ENCODE data around the gene CCNJ. TPM values are rescaled to one million over a fixed set of nuclear protein-coding genes. Genes with fewer than 3 reads are reported as not detected.
A peak's percentile ranks its signal among the peaks of the same experiment; 100 is the strongest.

The CCNJ gene
- total and polyA plus RNA-seq, 9 of the 15 experiments (the other 6 are each of a cell fraction or from before 2014, with no cell fraction given) = 0.69 to 15.7 (median 9.2) TPM

GRCh38 chr10:96107623-96108038, 64.2 kb downstream of the CCNJ start (continued):
- TF ChIP-seq, protein P1, sequence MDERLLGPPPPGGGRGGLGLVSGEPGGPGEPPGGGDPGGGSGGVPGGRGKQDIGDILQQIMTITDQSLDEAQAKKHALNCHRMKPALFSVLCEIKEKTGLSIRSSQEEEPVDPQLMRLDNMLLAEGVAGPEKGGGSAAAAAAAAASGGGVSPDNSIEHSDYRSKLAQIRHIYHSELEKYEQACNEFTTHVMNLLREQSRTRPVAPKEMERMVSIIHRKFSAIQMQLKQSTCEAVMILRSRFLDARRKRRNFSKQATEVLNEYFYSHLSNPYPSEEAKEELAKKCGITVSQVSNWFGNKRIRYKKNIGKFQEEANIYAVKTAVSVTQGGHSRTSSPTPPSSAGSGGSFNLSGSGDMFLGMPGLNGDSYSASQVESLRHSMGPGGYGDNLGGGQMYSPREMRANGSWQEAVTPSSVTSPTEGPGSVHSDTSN (CRISPR knock-in tag; IDR thresholded peaks at IDR 0.05; ENCODE audit: low read depth) = no peak
- TF ChIP-seq, protein P1 (tag; conservative IDR thresholded peaks at IDR 0.05; ENCODE audit: low read depth) = no peak
- TF ChIP-seq KLF6 (CRISPR knock-in tag; IDR thresholded peaks at IDR 0.05; ENCODE audit: borderline replicate concordance) (peak; percentile 81; the same call in 1 of the 2 replicates), ZNF584 (CRISPR knock-in tag; IDR thresholded peaks at IDR 0.05; ENCODE audit: low read depth) (0 out of 2 replicates have a peak, but pooled peaks have one; percentile 53), ATF4 (CRISPR knock-in tag; IDR thresholded peaks at IDR 0.05) (0 out of 2 replicates have a peak, but pooled peaks have one; percentile 20), PTRF (tag; IDR thresholded peaks at IDR 0.05) (peak; percentile 71; the same call in 1 of the 2 replicates), ARNT (IDR thresholded peaks at IDR 0.05) (no peak), ZNF197 (CRISPR knock-in tag; IDR thresholded peaks at IDR 0.05; ENCODE audit: low read depth) (peak; percentile 68; the same call in 1 of the 2 replicates), PYGO2 (tag; IDR thresholded peaks at IDR 0.05) (peak; percentile 66; the same call in 1 of the 2 replicates), ZNF311 (CRISPR knock-in tag; IDR thresholded peaks at IDR 0.05) (peak; percentile 80), CXXC5 (CRISPR knock-in tag; IDR thresholded peaks at IDR 0.05) (peak; percentile 21; the same call in 1 of the 2 replicates), ZNF239 (CRISPR knock-in tag; IDR thresholded peaks at IDR 0.05) (peak; percentile 64), YBX1 (IDR thresholded peaks at IDR 0.05) (no peak), HINFP (tag; conservative IDR thresholded peaks at IDR 0.05; ENCODE audit: low read depth) (0 out of 2 replicates have a peak, but pooled peaks have one; percentile 54), DDX20 (tag; IDR thresholded peaks at IDR 0.05; ENCODE audit: low read depth) (peak; percentile 53; the same call in 1 of the 2 replicates), FOXA3 (CRISPR knock-in tag; conservative IDR thresholded peaks at IDR 0.05 in 1 of 2, IDR thresholded peaks at IDR 0.05 in 1 of 2) (no peak), TAF7 (tag; IDR thresholded peaks at IDR 0.05) (0 out of 2 replicates have a peak, but pooled peaks have one; percentile 46), SMAD4 (CRISPR knock-in tag; conservative IDR thresholded peaks at IDR 0.05) (peak; percentile 67), SOX6 (IDR thresholded peaks at IDR 0.05) (peak; percentile 53; the same call in 1 of the 2 replicates)
- TF ChIP-seq, protein P2, sequence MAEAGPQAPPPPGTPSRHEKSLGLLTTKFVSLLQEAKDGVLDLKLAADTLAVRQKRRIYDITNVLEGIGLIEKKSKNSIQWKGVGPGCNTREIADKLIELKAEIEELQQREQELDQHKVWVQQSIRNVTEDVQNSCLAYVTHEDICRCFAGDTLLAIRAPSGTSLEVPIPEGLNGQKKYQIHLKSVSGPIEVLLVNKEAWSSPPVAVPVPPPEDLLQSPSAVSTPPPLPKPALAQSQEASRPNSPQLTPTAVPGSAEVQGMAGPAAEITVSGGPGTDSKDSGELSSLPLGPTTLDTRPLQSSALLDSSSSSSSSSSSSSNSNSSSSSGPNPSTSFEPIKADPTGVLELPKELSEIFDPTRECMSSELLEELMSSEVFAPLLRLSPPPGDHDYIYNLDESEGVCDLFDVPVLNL (CRISPR knock-in tag; IDR thresholded peaks at IDR 0.05; ENCODE audit: low read depth) = no peak
- TF ChIP-seq, protein P3, sequence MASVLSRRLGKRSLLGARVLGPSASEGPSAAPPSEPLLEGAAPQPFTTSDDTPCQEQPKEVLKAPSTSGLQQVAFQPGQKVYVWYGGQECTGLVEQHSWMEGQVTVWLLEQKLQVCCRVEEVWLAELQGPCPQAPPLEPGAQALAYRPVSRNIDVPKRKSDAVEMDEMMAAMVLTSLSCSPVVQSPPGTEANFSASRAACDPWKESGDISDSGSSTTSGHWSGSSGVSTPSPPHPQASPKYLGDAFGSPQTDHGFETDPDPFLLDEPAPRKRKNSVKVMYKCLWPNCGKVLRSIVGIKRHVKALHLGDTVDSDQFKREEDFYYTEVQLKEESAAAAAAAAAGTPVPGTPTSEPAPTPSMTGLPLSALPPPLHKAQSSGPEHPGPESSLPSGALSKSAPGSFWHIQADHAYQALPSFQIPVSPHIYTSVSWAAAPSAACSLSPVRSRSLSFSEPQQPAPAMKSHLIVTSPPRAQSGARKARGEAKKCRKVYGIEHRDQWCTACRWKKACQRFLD (CRISPR knock-in tag; IDR thresholded peaks at IDR 0.05) = peak; percentile 61; the same call in 1 of the 2 replicates

Data from K562 (cell line).